Measurements from ENCODE around the gene CSF2.

DNA sequence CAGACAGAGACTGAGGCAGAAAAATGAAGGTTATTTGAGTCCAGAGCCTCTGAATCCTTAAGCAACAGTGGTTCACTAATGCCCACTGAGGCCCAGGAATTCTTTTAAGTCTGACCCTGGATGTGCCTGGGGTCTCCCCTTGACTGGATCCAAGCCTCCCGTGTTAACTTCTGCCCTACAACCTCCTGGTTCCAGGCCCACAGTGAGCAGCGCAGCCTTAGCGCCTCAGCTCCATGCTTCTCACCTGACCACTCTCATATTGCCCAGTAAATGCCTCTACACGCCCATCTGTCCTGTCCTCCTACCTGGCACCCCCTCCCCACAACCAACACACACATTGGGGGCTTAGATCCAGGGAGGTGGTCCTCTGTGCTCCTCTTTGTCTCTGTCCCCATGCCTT, 6.7 kb upstream of the CSF2 start:
- TF ChIP-seq CTCF (IDR thresholded peaks at IDR 0.05): no peak
- TF ChIP-seq EZH2 (IDR thresholded peaks at IDR 0.05; ENCODE audit: borderline replicate concordance, insufficient read depth, low read depth, low read length, poor library complexity, severe bottlenecking): no peak

Data from B cell (primary cell).